ENCODE data around the gene SEMA6A. TPM values are rescaled to one million over a fixed set of nuclear protein-coding genes. Genes with fewer than 3 reads are reported as not detected.

SEMA6A gene
- total and polyA plus RNA-seq, 2 experiments from 2014 or later = 13.2 to 27.6 TPM

GRCh38 chr5:116420540-116420939 lies 154.1 kb downstream of the SEMA6A start:
- no peaks in the 10 kb centered on the region for H3K9me3 ChIP-seq (ENCODE audit: low read depth)
- no peak overlapping the region for H3K4me3 ChIP-seq
- TF ChIP-seq CTCF (IDR thresholded peaks at IDR 0.05; ENCODE audit: low read depth, low read length) = no peak
- H3K36me3 ChIP-seq = no peaks in the 10 kb centered on the region
- no peak overlapping the region for H3K27ac ChIP-seq
- no peaks in the 10 kb centered on the region for H3K27me3 ChIP-seq
- no peak for DNase-seq (ENCODE audit: low read depth in 1 of 2, low spot score in 1 of 2)
- H3K4me1 ChIP-seq (ENCODE audit: low read depth) = no peaks in the 10 kb centered on the region

DNA sequence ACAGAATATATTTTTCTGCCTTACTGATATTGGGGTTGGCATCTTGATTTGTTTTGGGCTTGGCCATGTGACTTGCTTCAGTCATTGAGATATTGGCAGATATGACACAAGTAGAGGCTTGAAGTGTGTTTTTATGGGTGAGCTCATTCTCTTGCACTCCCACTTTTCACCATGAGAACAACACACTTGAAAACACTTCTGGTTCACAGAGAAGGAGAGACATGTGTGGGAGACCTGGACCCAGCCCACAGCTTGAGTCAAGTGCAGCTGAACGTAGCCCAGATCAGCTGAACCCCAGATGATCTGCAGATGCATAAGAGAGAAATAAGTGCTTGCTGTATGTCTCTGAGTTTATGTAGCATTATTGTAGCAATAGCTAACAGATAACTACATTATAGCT lies 155.4 kb downstream of the SEMA6A start:
- no peak for TF ChIP-seq CTCF (IDR thresholded peaks at IDR 0.05; ENCODE audit: low read depth, low read length)
- Histone ChIP-seq H3K4me3 (no peak overlapping the region), H3K27ac (no peak overlapping the region)

GRCh38 chr5:116418774-116419173 lies 155.8 kb downstream of the SEMA6A start:
- H3K9me3 ChIP-seq (ENCODE audit: low read depth) = no peaks in the 10 kb centered on the region
- no peak for TF ChIP-seq CTCF (IDR thresholded peaks at IDR 0.05; ENCODE audit: low read depth, low read length)
- DNase-seq (ENCODE audit: low read depth in 1 of 2, low spot score in 1 of 2) = no peak

More for the DNA sequence above, 155.4 kb downstream of the SEMA6A start:
- Histone ChIP-seq H3K4me1 (ENCODE audit: low read depth) (no peaks in the 10 kb centered on the region), H3K9me3 (ENCODE audit: low read depth) (no peaks in the 10 kb centered on the region), H3K36me3 (no peaks in the 10 kb centered on the region), H3K27me3 (no peaks in the 10 kb centered on the region)
- DNase-seq (ENCODE audit: low read depth in 1 of 2, low spot score in 1 of 2) = no peak

GRCh38 chr5:116418016-116418415 lies 156.6 kb downstream of the SEMA6A start:
- no peak for DNase-seq (ENCODE audit: low read depth in 1 of 2, low spot score in 1 of 2)
- no peak overlapping the region for H3K27ac ChIP-seq
- no peak for TF ChIP-seq CTCF (IDR thresholded peaks at IDR 0.05; ENCODE audit: low read depth, low read length)

More at GRCh38 chr5:116418774-116419173, 155.8 kb downstream of the SEMA6A start:
- Histone ChIP-seq H3K36me3 (no peaks in the 10 kb centered on the region), H3K4me3 (no peak overlapping the region), H3K27me3 (no peaks in the 10 kb centered on the region), H3K4me1 (ENCODE audit: low read depth) (no peaks in the 10 kb centered on the region), H3K27ac (no peak overlapping the region)

DNA sequence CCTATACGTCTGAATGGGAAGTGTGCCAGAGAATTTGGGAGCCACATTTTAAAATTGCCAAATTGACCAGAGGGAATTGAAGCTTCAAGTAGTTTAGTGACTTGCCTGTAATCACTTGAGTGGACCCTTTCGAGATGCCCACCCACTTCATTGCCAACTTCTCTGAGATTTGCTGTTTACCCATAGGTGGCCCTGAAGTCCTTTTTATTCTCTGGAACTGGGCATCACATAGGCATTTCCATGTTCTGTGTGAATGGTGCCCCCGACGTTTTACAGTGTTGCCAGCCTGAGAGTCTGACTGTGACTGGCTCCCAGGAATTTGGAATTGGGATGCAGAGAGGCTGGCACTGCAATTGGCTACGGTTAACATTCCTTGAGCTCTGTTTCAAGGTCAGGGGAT lies 158.6 kb downstream of the SEMA6A start:
- DNase-seq (ENCODE audit: low read depth in 1 of 2, low spot score in 1 of 2) = no peak
- no peak for TF ChIP-seq CTCF (IDR thresholded peaks at IDR 0.05; ENCODE audit: low read depth, low read length)
- no peak overlapping the region for H3K4me3 ChIP-seq

More at GRCh38 chr5:116418016-116418415, 156.6 kb downstream of the SEMA6A start:
- Histone ChIP-seq H3K4me3 (no peak overlapping the region), H3K36me3 (no peaks in the 10 kb centered on the region), H3K4me1 (ENCODE audit: low read depth) (no peaks in the 10 kb centered on the region), H3K27me3 (no peaks in the 10 kb centered on the region), H3K9me3 (ENCODE audit: low read depth) (no peaks in the 10 kb centered on the region)

GRCh38 chr5:116415182-116415581 lies 159.4 kb downstream of the SEMA6A start:
- no peaks in the 10 kb centered on the region for H3K9me3 ChIP-seq (ENCODE audit: low read depth)
- no peaks in the 10 kb centered on the region for H3K36me3 ChIP-seq
- no peaks in the 10 kb centered on the region for H3K4me1 ChIP-seq (ENCODE audit: low read depth)
- H3K27me3 ChIP-seq = no peaks in the 10 kb centered on the region
- no peak for TF ChIP-seq CTCF (IDR thresholded peaks at IDR 0.05; ENCODE audit: low read depth, low read length)
- H3K4me3 ChIP-seq = no peak overlapping the region
- H3K27ac ChIP-seq = no peak overlapping the region
- no peak for DNase-seq (ENCODE audit: low read depth in 1 of 2, low spot score in 1 of 2)

More for the DNA sequence above, 158.6 kb downstream of the SEMA6A start:
- no peaks in the 10 kb centered on the region for H3K4me1 ChIP-seq (ENCODE audit: low read depth)
- no peak overlapping the region for H3K27ac ChIP-seq
- H3K9me3 ChIP-seq (ENCODE audit: low read depth) = no peaks in the 10 kb centered on the region
- no peaks in the 10 kb centered on the region for H3K27me3 ChIP-seq
- H3K36me3 ChIP-seq = no peaks in the 10 kb centered on the region

Measured in cardiac muscle cell (in vitro differentiated cells and primary cell).